GM12872 (cell line): Measurements from ENCODE around the gene SHMT1.

Experiments used
- TF ChIP-seq, protein P1 (sequence below): IDR thresholded peaks from 3 replicates; pipeline ENCODE4 v1.5.1; 2011; ENCODE audit warnings: low read depth, mild to moderate bottlenecking, low read length, moderate library complexity; ENCODE audit not compliant: insufficient read depth

SHMT1 gene

DNA sequence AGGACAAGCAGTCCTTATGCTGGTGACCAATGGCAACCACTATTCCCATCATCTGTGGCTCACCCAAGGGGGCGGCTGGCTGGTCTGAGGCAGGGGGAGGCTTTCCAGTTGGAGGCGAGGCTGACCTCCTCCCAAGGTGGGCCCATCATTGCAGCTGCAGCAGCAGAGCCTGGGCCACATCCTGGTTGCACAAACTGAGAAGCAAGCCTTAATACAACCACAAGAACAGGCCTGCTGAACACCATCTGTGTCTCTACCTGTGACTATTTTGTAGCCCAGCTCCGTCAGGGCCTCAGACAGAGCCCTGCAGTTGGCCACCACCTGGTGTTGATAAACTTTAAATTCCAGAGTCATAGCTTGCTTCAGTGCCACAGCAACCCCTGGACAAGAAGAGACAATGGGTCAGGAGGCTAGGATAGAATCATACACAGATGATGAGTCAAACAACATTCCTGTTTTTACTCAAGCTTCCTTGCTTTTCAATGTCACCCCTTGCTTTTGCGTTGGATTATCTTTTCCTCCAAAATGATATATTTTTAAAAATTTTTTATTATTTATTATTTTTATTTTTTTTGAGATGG, 30.4 kb downstream of the SHMT1 start:
- TF ChIP-seq, protein P1, sequence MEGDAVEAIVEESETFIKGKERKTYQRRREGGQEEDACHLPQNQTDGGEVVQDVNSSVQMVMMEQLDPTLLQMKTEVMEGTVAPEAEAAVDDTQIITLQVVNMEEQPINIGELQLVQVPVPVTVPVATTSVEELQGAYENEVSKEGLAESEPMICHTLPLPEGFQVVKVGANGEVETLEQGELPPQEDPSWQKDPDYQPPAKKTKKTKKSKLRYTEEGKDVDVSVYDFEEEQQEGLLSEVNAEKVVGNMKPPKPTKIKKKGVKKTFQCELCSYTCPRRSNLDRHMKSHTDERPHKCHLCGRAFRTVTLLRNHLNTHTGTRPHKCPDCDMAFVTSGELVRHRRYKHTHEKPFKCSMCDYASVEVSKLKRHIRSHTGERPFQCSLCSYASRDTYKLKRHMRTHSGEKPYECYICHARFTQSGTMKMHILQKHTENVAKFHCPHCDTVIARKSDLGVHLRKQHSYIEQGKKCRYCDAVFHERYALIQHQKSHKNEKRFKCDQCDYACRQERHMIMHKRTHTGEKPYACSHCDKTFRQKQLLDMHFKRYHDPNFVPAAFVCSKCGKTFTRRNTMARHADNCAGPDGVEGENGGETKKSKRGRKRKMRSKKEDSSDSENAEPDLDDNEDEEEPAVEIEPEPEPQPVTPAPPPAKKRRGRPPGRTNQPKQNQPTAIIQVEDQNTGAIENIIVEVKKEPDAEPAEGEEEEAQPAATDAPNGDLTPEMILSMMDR, result no peak

DNA sequence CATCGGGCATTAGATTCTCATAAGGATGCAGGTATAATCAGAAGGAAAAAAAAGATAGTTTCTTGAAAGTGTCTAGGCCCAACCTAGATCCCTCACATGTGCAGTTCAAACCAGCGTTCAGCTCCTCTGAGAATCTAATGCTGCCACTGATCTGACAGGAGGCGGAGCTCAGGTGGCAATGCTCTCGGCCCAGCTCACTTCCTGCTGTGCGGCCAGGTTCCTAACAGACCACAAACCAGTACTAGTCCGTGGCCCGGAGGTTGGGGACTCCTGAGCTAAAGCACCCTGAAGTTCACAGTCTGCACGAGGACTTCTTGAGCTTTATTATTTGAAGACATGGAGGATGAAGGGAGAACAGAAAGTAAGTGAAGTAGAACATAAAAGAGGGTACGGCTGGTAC, 31.5 kb downstream of the SHMT1 start:
- TF ChIP-seq, protein P1, result no peak

DNA sequence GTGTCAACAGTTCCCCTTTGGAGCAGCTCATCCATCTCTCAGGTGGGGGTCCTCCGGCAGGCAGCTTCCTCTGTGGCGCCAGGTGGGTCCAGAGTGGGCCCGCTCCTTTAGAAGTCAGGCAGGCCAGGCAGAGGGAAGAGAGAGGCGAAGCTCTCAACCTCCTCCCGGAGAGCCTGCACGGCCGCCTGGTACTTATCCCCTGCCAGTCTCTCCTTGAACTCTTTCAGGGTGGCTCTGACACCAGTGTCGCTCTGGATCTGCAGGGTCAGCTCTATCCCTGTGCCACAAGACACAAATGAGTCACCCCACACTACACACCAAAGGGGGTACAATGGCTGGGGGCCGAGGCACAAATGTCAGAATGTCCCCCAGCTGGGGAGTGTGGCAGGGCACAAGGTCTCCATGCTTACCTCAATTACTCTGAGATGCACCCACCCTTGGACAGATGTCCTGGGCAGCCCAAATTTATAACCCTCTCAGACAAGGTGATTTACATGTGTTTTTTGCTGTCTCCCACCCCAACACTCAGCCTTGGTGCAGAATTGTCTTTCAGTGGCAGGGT, 34.6 kb downstream of the SHMT1 start:
- TF ChIP-seq, protein P1, result no peak

DNA sequence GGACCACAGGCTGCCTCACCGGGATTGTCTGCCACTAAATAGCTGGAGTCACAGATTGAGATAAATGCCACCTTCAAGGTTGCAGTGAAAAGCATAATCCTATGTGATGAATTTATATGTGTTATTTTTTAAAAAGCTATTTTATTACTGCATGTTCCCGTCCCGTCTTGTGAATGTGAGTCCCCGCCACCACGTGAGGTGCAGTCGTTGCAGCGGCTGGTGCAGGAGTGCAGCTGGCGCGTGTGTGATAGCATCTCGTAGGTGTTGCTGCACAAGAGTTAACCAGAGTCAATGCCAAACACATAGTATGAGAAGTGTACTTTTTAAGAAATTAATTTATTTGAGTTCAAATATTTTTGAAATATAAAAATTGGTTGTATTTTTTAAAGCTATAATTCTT, 35.8 kb downstream of the SHMT1 start:
- TF ChIP-seq, protein P1, result no peak

DNA sequence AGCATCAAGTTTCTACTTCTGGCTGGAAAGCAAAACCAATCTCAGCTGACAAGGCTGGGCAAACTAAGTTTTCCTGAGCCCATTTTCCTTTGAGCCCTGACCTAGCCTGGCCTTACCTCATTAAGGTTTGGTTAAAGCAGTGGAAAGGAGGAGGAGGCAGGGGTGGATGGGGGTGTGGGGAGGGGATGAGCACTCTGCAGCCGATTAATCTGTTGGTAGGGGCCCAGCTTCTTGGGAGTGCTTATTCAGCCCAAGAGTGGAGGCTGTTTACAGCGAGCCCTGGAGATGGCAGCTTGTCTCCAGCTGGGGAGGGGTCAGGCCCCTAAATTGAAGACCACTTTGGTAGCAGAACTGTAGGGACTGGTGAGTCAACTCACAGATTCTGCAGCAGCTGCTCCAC, 36.3 kb downstream of the SHMT1 start:
- TF ChIP-seq, protein P1, result no peak

DNA sequence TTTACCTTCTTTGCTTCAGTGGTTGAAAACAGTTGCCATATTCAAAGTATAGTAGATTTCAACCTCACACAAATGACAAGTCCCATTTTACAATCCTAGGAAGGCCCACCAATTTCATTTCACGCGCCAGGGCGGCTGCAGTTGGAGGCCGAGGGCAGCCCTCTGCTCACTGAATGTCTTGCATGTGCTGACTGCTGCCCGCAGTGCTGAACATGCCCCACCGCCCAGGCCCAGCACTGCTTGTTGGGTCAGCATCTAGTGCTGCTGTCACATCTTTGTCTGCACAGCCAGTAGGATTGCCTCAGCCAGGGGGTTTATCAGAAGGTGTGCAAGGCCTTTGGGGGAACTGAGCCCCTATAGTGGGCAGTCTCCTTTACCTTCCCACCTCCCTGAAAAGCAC, 36.8 kb downstream of the SHMT1 start:
- TF ChIP-seq, protein P1, result no peak

DNA sequence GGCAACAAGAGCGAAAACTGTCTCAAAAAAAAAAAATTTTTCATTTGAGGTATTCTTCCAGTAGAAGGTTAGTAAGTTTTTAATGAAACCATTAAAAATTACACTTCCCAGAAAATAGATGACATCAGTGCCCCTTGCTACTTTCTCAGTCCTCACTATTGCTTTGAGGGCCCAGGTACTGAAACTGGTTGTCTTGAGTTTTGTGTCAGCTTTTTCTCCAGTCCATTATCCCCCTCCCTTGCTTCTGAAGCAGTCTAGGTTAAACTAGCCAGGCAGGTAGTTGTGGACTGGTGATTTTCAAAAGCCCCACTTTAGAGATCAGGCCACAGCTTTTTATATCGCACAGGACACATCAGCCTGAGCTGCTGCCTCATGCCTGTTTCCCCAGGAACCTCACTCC, 37.3 kb downstream of the SHMT1 start:
- TF ChIP-seq, protein P1, result no peak
